ENCODE results near the gene HS2ST1.

- TF ChIP-seq GATA2 (IDR thresholded peaks at IDR 0.05; ENCODE audit: low read depth, low read length) (no peak), GATA3 (IDR thresholded peaks at IDR 0.05; ENCODE audit: low read depth, low read length) (no peak)
Observed at GRCh38 chr1:87151500-87152421, 237.3 kb downstream of the HS2ST1 start.
